H1 (cell line): ENCODE results near the gene TMEM236. TPM values are rescaled to one million over a fixed set of nuclear protein-coding genes. Genes with fewer than 3 reads are reported as not detected.

Experiments
- CTCF ChIA-PET: fragments of 300-600 bp; sonication (Branson Sonifier 250); formaldehyde crosslinking; loops from one replicate; lab custom pipeline; 2021; ENCODE audit not compliant: partially characterized antibody; lab: Charles Lee
- POLR2A ChIA-PET: fragments of 300-600 bp; sonication (Branson Sonifier 250); formaldehyde crosslinking; loops from one replicate; lab custom pipeline; 2021; ENCODE audit warnings: inconsistent platforms; ENCODE audit not compliant: partially characterized antibody; lab: Charles Lee
- DNase-seq, 2 experiments: peaks; one replicate each; pipeline versions ENCODE4 v3.0.0 to v3.0.0-alpha.2; 2010 to 2022; ENCODE audit warnings: low spot score in 2 of 2, low read depth in 1 of 2, mixed read lengths in 1 of 2
- FAIRE-seq: peaks from 2 replicates; lab custom pipeline; 2011; peaks lifted over from hg19 to GRCh38; lab: Jason Lieb, UNC
- H2AFZ ChIP-seq: 2 replicates; pipeline ENCODE4 v1.8.1; 2012; ENCODE audit warnings: low read length, inconsistent platforms
- H2AK5ac ChIP-seq: 2 replicates; pipeline ENCODE4 v1.6.1; 2013; ENCODE audit warnings: low read depth, low read length
- H2BK120ac ChIP-seq: replicated peaks from 2 replicates; pipeline ENCODE3; 2013; ENCODE audit warnings: low read depth, low read length, inconsistent platforms
- H2BK12ac ChIP-seq: 2 replicates; pipeline ENCODE4 v1.6.1; 2013; ENCODE audit warnings: low read depth, low read length
- H2BK15ac ChIP-seq: 2 replicates; pipeline ENCODE4 v1.6.1; 2013; ENCODE audit warnings: low read length
- H2BK20ac ChIP-seq: 2 replicates; pipeline ENCODE4 v1.6.1; 2013; ENCODE audit warnings: low read length
- H2BK5ac ChIP-seq: 2 replicates; pipeline ENCODE4 v1.6.1; 2013; ENCODE audit warnings: low read depth, low read length
- H3K14ac ChIP-seq: 2 replicates; pipeline ENCODE4 v1.6.1; 2013; ENCODE audit warnings: inconsistent platforms; ENCODE audit not compliant: insufficient read length
- H3K18ac ChIP-seq: 2 replicates; pipeline ENCODE4 v1.6.1; 2013; ENCODE audit warnings: low read length; ENCODE audit errors: extremely low read depth
- H3K23ac ChIP-seq: 2 replicates; pipeline ENCODE4 v1.6.1; 2013; ENCODE audit warnings: inconsistent platforms; ENCODE audit not compliant: insufficient read length
- H3K23me2 ChIP-seq: 2 replicates; pipeline ENCODE4 v1.6.1; 2013; ENCODE audit warnings: low read depth, low read length
- H3K27ac ChIP-seq: 2 replicates; pipeline ENCODE4 v1.6.1; 2011; ENCODE audit warnings: low read depth, low read length, inconsistent platforms
- H3K27me3 ChIP-seq, 4 experiments: replicated peaks in 1 of 4; 1 replicate in 1 of 4; 2 replicates in 3 of 4; pipeline versions ENCODE4 v1.6.1 to v1.8.1; 2011 to 2013; ENCODE audit warnings: low read length in 3 of 4, mild to moderate bottlenecking in 3 of 4, inconsistent platforms in 2 of 4, mixed read lengths in 2 of 4, moderate library complexity in 1 of 4; ENCODE audit not compliant: control insufficient read depth in 3 of 4, insufficient read depth in 3 of 4; ENCODE audit errors: extremely low read depth in 1 of 4
- H3K36me3 ChIP-seq, 4 experiments: 2 replicates each; pipeline versions ENCODE4 v1.6.1 to v1.8.1; 2011 to 2013; ENCODE audit warnings: mild to moderate bottlenecking in 4 of 4, low read length in 3 of 4, moderate library complexity in 2 of 4, control low read depth in 1 of 4, inconsistent platforms in 1 of 4; ENCODE audit not compliant: insufficient read depth in 4 of 4, control insufficient read depth in 2 of 4
- H3K4ac ChIP-seq: replicated peaks from 2 replicates; pipeline ENCODE3; 2013; ENCODE audit warnings: low read length, low read depth, mixed read lengths, inconsistent platforms; ENCODE audit not compliant: insufficient read length
- H3K4me1 ChIP-seq, 4 experiments: replicated peaks in 1 of 4; 1 replicate in 1 of 4; 2 replicates in 3 of 4; pipeline versions ENCODE4 v1.6.1 to v1.8.1; 2011 to 2013; ENCODE audit warnings: low read length in 3 of 4, inconsistent platforms in 2 of 4, mixed read lengths in 1 of 4; ENCODE audit not compliant: insufficient read depth in 4 of 4, control insufficient read depth in 3 of 4
- H3K4me2 ChIP-seq, 2 experiments: 2 replicates each; pipeline versions ENCODE4 v1.6.1 to v1.8.1; 2011 to 2013; ENCODE audit warnings: low read depth in 2 of 2, low read length in 2 of 2, control low read depth in 1 of 2, inconsistent platforms in 1 of 2, mild to moderate bottlenecking in 1 of 2; ENCODE audit not compliant: insufficient read depth in 1 of 2
- H3K4me3 ChIP-seq, 4 experiments: fragments of 200-600, 300-600 bp in 1 of 4; sonication (generic), shearing (Covaris generic), sonication (Bioruptor Twin) in 1 of 4; 2 replicates each; pipeline versions ENCODE4 v1.5.1 to v1.8.1; 2011 to 2016; ENCODE audit warnings: low read length in 4 of 4, low read depth in 3 of 4, control low read depth in 2 of 4, inconsistent platforms in 2 of 4, mild to moderate bottlenecking in 2 of 4, mixed read lengths in 1 of 4, moderate library complexity in 1 of 4; ENCODE audit not compliant: insufficient read depth in 2 of 4; ENCODE audit errors: extremely low read depth in 1 of 4
- H3K56ac ChIP-seq: replicated peaks from 2 replicates; pipeline ENCODE3; 2013; ENCODE audit warnings: low read depth, mild to moderate bottlenecking, mixed read lengths, low read length, inconsistent platforms; ENCODE audit not compliant: insufficient read length
- H3K79me1 ChIP-seq: 2 replicates; pipeline ENCODE4 v1.6.1; 2013; ENCODE audit warnings: low read depth, low read length, control low read depth
- H3K79me2 ChIP-seq, 2 experiments: 2 replicates each; pipeline versions ENCODE4 v1.6.1 to v1.8.1; 2012 to 2013; ENCODE audit warnings: low read length in 2 of 2, mild to moderate bottlenecking in 2 of 2, inconsistent platforms in 1 of 2; ENCODE audit not compliant: insufficient read depth in 2 of 2, control insufficient read depth in 1 of 2
- H3K9ac ChIP-seq, 4 experiments: replicated peaks in 1 of 4; 1 replicate in 1 of 4; 2 replicates in 3 of 4; pipeline versions ENCODE4 v1.6.1 to v1.8.1; 2011 to 2013; ENCODE audit warnings: low read depth in 3 of 4, low read length in 3 of 4, control low read depth in 2 of 4, mild to moderate bottlenecking in 2 of 4, moderate library complexity in 2 of 4, inconsistent platforms in 1 of 4; ENCODE audit errors: extremely low read depth in 1 of 4
- H3K9me3 ChIP-seq, 2 experiments: 2 replicates each; pipeline versions ENCODE4 v1.6.1 to v1.8.1; 2012 to 2013; ENCODE audit warnings: mild to moderate bottlenecking in 2 of 2, moderate library complexity in 2 of 2, control low read depth in 1 of 2, inconsistent platforms in 1 of 2, low read depth in 1 of 2, low read length in 1 of 2, mixed read lengths in 1 of 2; ENCODE audit not compliant: insufficient read depth in 2 of 2
- H4K20me1 ChIP-seq, 2 experiments: replicated peaks in 1 of 2; 2 replicates each; pipeline versions ENCODE3 to v1.8.1; 2011 to 2013; ENCODE audit warnings: inconsistent platforms in 2 of 2, low read length in 2 of 2, mild to moderate bottlenecking in 1 of 2; ENCODE audit not compliant: insufficient read depth in 2 of 2, control insufficient read depth in 1 of 2
- H4K5ac ChIP-seq: 2 replicates; pipeline ENCODE4 v1.6.1; 2013; ENCODE audit warnings: low read length, low read depth, mixed read lengths, inconsistent platforms; ENCODE audit not compliant: insufficient read length
- H4K8ac ChIP-seq: 2 replicates; pipeline ENCODE4 v1.8.0; 2013; ENCODE audit warnings: mild to moderate bottlenecking, moderate library complexity, low read length, inconsistent platforms; ENCODE audit not compliant: insufficient read depth; ENCODE audit errors: extremely low read depth
- H4K91ac ChIP-seq: replicated peaks from 2 replicates; pipeline ENCODE3; 2013; ENCODE audit warnings: low read length, mixed read lengths, inconsistent platforms; ENCODE audit not compliant: insufficient read length
- ATF2 ChIP-seq: IDR thresholded peaks from 2 replicates; pipeline ENCODE4 v1.6.1; 2012; ENCODE audit warnings: low read length, inconsistent platforms
- CTCF ChIP-seq, 3 experiments: IDR thresholded peaks; 1 replicate in 2 of 3; 2 replicates in 1 of 3; pipeline versions ENCODE4 v1.5.1 to v1.6.1; 2011; ENCODE audit warnings: low read length in 3 of 3, mild to moderate bottlenecking in 3 of 3, inconsistent platforms in 2 of 3, low read depth in 1 of 3, moderate library complexity in 1 of 3; ENCODE audit not compliant: insufficient read depth in 1 of 3; ENCODE audit errors: control extremely low read depth in 1 of 3
- EGR1 ChIP-seq: IDR thresholded peaks from 2 replicates; pipeline ENCODE4 v1.6.1; 2011; ENCODE audit warnings: low read depth, low read length, borderline replicate concordance
- RXRA ChIP-seq: IDR thresholded peaks from 2 replicates; pipeline ENCODE4 v1.6.1; 2011; ENCODE audit warnings: low read depth, mild to moderate bottlenecking, low read length, moderate library complexity; ENCODE audit not compliant: insufficient read depth
- SIRT6 ChIP-seq: IDR thresholded peaks from one replicate; pipeline ENCODE4 v1.7.1; 2012; ENCODE audit warnings: low read length, inconsistent platforms
- SRF ChIP-seq: IDR thresholded peaks from 2 replicates; pipeline ENCODE4 v1.6.1; 2011; ENCODE audit warnings: mild to moderate bottlenecking, low read depth, low read length, moderate library complexity
- SUZ12 ChIP-seq: fragments of 200-600 bp; sonication (generic); IDR thresholded peaks from 2 replicates; pipeline ENCODE4 v1.6.1; 2012; ENCODE audit warnings: mild to moderate bottlenecking, inconsistent platforms, low read length, moderate library complexity, mixed read lengths
- TEAD4 ChIP-seq: IDR thresholded peaks from 2 replicates; pipeline ENCODE4 v1.6.1; 2012; ENCODE audit warnings: low read depth, low read length, inconsistent platforms, mixed read lengths
- USF2 ChIP-seq: IDR thresholded peaks from 2 replicates; pipeline ENCODE4 v1.6.1; 2011; ENCODE audit warnings: low read length, improper control_type of control experiment
- WGBS, 2 experiments: shearing (Covaris generic) in 1 of 2; methylation state at CpG; one replicate each; pipeline versions ENCODE4 v1.1.6 to v1.1.7; 2013 to 2015; ENCODE audit warnings: low lambda C conversion rate in 2 of 2, mixed read lengths in 2 of 2, inconsistent platforms in 1 of 2, low coverage in 1 of 2, missing lambda C conversion rate in 1 of 2; ENCODE audit not compliant: insufficient replicate concordance in 2 of 2, insufficient coverage in 1 of 2, insufficient read length in 1 of 2; ENCODE audit errors: extremely low coverage in 1 of 2, missing lambda C conversion rate in 1 of 2; 5-methylcytosine and 5-hydroxymethylcytosine counted together
- polyA plus RNA-seq, 7 experiments: library from polyadenylated mRNA; depleted of rRNA in 3 of 7; stranded (reverse) in 5 of 7; unstranded in 2 of 7; fragments of >200 nt in 5 of 7; fragments of 200-250 nt in 2 of 7; gene quantifications; 1 replicate in 5 of 7; 2 replicates in 1 of 7; 4 replicates in 1 of 7; pipeline versions ENCODE4 v1.2.1 to v1.2.3, GENCODE V29; 2011 to 2013; ENCODE audit warnings: missing spikeins in 2 of 7, mixed read lengths in 2 of 7
- total RNA-seq: library from RNA; stranded (reverse); fragmentation: NEBNext Ultra II Directional; extraction: Animal tissue kit (Norgen Biotek cat#: 25700); gene quantifications from 2 replicates; pipeline ENCODE4 v1.2.1, GENCODE V29; 2021

TMEM236 gene
- total and polyA plus RNA-seq, 2 of the 8 experiments (the other 6 are each of a cell fraction or from before 2014, with no cell fraction given) = 0.02 to 0.07 TPM

- ChIA-PET CTCF (interaction anchor here (1.7 kb wide), 1 partner anchor 92 kb away, joined by 5 read pairs; the partner anchor contains the start of gene HACD1), POLR2A (no interaction called here)
- Histone ChIP-seq H3K4me3 (no peak overlapping the region), H3K56ac (no peak overlapping the region), H3K27me3 (no peaks in the 10 kb centered on the region), H2AK5ac (no peak overlapping the region), H4K91ac (no peak overlapping the region), H2BK120ac (no peak overlapping the region), H2BK20ac (no peak overlapping the region), H2BK15ac (no peak overlapping the region), H3K79me1 (no peaks in the 10 kb centered on the region), H2AFZ (no peak overlapping the region), H3K79me2 (no peaks in the 10 kb centered on the region), H4K20me1 (peaks cover 0 to 2% of the 10 kb centered on the region in 2 experiments), H3K9ac (no peak overlapping the region), H3K18ac (no peak overlapping the region), H3K4me2 (no peak overlapping the region), H2BK5ac (no peak overlapping the region), H4K8ac (no peak overlapping the region), H4K5ac (no peak overlapping the region), H3K4me1 (no peaks in the 10 kb centered on the region), H3K36me3 (peaks cover 0 to 45% (median 20%) of the 10 kb centered on the region in 4 experiments; a peak in 6 of 8 replicates), H3K27ac (no peak overlapping the region), H3K9me3 (0 out of 4 replicates have a peak, but pooled peaks cover 0 to 3% of the 10 kb centered on the region in 2 experiments), H3K14ac (no peak overlapping the region), H3K4ac (no peak overlapping the region), H3K23ac (no peak overlapping the region), H3K23me2 (no peaks in the 10 kb centered on the region), H2BK12ac (no peak overlapping the region)
- WGBS, 2 experiments = 90% methylated on average over 5 of the region's 5 CpGs; no CpG with 5 or more reads in 1 of the 2 experiments
- FAIRE-seq (no peak), DNase-seq (no peak)
- TF ChIP-seq USF2 = no peak
- no peak for TF ChIP-seq CTCF (IDR thresholded peaks at IDR 0.05; ENCODE audit: control extremely low read depth in 1 of 3, insufficient read depth in 1 of 3, low read depth in 1 of 3, low read length in 3 of 3)
- TF ChIP-seq TEAD4 = no peak
- no peak for TF ChIP-seq EGR1
- TF ChIP-seq SUZ12 = no peak
- TF ChIP-seq ATF2 = no peak
- no peak for TF ChIP-seq SRF
- no peak for TF ChIP-seq SIRT6
- no peak for TF ChIP-seq RXRA
Observed at GRCh38 chr10:17709492-17709891, 42.5 kb upstream of the TMEM236 start.
